GM04503 (cell line): ENCODE measurements around the gene UNC13B.
"Not testable (repeated sequence)": the region's sequence is repeated elsewhere in the genome, so short reads cannot be mapped to it uniquely, and the experiment has no call there.

Experiments used
- DNase-seq: peaks from one replicate; pipeline ENCODE4 v3.0.0-alpha.2; 2012; ENCODE audit warnings: low read depth

Gene UNC13B

DNA sequence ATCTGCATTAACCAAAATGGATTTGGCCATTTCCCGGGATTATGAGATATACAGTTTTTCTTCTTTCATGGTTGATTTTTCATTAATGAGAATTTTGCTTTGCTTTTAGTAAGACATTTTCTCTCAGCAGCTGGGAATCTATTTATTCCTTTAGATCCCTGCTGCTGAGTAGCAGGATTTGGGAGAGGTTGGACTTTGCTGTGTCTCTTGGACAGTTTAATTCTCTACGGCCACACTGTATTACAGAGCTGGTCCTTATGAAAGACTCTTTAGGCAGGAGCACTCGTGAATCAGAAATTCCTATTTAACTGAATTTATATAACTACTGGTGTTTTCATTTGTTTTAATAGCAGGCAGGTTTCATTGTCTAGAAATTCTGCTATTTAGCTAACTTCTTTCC is 1.6 kb downstream of the UNC13B start:
- no peak for DNase-seq

DNA sequence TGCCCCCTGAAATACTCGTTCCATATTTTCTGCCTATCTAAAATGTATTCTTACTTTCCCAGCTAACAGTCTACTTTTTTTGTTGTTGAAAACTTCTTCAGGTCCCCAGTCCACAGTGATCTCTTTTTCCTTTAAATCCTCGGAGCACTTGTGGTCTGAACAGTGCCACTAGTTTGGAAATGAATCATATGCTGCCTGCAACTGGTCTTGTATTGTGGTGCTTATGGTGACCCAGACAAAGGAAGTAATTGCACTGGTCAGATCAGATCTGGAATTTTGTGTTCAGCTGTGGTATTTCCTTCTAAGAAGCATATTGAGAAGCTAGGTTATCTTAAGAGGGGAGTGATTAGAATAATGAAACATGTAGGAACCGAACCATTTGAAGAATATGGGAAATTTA is 2.9 kb downstream of the UNC13B start:
- peak; percentile 27 for DNase-seq

- DNase-seq = not testable (repeated sequence)
These were observed 5.6 kb downstream of the UNC13B start for GRCh38 chr9:35167429-35167828.

GRCh38 chr9:35168963-35169362 is 7.2 kb downstream of the UNC13B start:
- no peak for DNase-seq

GRCh38 chr9:35172878-35173277 is 11.1 kb downstream of the UNC13B start:
- DNase-seq = no peak

- no peak for DNase-seq
These were observed 15.7 kb downstream of the UNC13B start for GRCh38 chr9:35177520-35177919.

DNA sequence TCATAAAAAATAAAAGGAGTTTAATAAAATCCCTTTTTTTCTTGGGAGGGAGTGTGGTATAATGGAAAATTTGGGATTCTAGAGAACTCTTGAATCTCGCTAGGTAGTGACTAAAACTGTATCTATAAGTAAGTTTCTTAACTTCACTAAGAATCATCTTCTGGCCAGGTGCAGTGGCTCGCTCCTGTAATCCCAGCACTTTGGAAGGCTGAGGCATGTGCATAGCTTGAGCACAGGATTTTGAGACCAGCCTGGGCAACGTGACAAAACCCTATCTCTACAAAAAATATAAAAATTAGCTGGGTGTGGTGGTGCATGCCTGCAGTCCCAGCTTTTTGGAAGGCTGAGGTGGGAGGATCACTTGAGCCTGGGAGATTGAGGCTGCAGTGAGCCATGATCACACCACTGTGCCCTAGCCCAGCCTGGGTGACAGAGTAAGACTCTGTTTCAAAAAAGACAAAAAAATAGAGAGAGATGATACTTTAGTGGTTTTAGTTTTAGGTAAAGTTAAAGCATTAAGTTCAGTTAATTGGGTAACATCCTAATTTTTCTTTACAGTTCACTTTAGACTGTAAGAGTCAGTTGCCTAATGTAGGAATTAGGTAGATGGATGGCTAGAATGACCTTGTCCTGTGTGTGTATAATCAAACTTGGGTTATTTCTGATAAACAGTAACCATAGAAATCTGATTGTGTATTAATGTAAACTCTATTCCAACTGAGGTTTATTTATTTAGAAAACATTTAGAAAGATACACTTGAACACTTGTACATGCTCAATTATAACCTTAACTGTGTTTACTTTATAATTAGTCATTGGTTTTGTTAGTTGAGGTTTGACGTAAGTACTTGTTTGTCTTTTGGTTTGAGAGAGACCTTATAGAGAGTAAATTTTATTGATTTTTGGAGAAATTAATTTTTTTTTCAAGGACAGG is 17.8 kb downstream of the UNC13B start:
- DNase-seq = no peak

DNA sequence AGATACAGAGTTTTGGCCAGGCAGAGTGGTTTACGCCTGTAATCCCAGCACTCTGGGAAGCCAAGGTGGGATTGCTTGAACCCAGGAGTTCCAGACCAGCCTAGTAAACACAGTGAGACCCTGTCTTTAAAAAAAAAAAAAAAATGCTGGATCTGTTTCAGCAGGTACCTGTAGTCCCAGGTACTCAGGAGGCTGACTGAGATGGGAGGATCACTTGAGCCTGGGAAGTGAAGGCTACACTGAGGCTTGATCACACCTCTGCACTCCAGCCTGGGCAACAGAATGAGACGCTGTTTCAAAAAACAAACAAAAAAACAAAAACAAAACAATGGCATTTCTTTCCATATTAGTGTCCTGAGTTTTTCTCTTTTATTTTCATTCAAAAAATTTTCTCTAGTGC is 19.0 kb downstream of the UNC13B start:
- no peak for DNase-seq

GRCh38 chr9:35182401-35182800 is 20.6 kb downstream of the UNC13B start:
- not testable (repeated sequence) for DNase-seq

DNA sequence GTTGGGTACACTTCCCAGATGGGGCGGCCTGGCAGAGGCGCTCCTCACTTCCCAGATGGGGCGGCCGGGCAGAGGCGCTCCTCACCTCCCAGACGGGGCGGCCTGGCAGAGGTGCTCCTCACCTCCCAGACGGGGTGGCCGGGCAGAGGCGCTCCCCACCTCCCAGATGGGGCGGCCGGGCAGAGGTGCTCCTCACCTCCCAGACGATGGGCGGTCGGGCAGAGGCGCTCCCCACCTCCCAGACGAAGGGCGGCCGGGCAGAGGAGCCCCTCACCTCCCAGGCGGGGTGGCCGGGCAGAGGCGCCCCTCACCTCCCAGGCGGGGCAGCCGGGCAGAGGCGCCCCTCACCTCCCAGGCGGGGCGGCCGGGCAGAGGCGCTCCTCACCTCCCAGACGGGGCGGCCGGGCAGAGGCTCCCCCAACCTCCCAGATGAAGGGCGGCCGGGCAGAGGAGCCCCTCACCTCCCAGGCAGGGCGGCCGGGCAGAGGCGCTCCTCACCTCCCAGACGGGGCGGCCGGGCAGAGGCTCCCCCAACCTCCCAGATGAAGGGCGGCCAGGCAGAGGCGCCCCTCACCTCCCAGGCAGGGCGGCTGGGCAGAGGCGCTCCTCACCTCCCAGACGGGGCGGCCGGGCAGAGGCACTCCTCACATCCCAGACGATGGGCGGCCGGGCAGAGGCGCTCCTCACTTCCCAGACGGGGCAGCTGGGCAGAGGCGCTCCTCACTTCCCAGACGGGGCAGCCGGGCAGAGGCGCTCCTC is 21.4 kb downstream of the UNC13B start:
- not testable (repeated sequence) for DNase-seq

DNA sequence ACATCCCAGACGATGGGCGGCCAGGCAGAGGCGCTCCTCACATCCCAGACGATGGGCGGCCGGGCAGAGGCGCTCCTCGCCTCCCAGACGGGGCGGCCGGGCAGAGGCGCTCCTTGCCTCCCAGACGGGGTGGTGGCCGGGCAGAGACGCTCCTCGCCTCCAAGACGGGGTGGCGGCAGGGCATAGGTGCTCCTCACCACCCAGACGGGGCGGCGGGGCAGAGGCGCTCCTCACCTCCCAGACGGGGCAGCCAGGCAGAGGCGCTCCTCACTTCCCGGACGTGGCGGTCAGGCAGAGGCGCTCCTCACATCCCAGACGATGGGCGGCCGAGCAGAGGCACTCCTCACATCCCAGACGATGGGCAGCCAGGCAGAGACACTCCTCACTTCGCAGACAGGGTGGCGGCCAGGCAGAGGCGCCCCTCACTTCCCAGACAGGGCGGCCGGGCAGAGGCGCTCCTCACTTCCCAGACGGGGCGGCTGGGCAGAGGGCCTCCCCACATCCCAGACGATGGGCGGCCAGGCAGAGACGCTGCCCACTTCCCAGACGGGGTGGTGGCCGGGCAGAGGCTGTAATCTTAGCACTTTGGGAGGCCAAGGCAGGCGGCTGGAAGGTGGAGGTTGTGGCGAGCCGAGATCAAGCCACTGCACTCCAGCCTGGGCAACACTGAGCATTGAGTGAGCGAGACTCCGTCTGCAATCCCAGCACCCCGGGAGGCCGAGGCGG is 22.1 kb downstream of the UNC13B start:
- not testable (repeated sequence) for DNase-seq

DNA sequence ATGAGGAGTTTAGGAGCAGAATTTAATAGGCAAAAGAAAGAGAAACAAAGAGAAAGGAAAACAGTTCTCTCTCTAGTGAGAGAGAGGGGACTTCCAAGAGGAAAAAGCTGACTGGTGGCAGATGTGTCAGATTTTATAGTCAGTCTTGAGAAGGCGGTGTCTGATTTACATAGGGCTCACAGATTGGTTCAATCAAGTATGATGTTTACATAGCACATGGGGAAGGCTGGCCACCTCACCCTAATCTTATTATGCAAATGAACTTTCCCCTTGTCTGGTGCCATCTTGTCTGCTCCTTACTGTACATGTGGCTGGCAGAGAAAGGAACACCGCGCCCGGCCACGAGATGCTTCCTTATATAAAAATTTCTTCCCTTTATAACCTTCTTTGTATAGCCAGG is 24.7 kb downstream of the UNC13B start:
- no peak for DNase-seq

- no peak for DNase-seq
These were observed 28.4 kb downstream of the UNC13B start for GRCh38 chr9:35190203-35190602.

GRCh38 chr9:35191105-35191504 is 29.3 kb downstream of the UNC13B start:
- no peak for DNase-seq

- no peak for DNase-seq
These were observed 32.0 kb downstream of the UNC13B start for GRCh38 chr9:35193762-35194161.

DNA sequence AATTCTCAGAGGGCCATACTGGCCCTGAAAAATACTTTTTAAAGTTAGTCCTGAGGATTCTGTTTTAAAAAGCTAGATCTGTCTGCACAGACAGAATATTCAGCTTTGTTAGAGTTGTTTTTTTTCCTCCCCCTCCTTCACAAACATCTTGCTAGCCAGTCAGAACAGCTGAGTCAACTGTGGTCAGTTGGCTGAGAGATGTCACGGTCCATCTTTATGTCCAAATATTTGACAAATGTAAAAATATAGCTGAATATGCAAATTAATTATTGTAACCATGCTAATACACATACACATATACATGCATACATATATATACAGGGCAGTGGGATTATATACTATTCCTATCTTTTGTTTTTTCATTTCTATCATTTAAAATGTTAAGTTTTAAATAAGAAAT is 33.9 kb downstream of the UNC13B start:
- DNase-seq = no peak

GRCh38 chr9:35198191-35198590 is 36.4 kb downstream of the UNC13B start:
- DNase-seq = no peak

DNA sequence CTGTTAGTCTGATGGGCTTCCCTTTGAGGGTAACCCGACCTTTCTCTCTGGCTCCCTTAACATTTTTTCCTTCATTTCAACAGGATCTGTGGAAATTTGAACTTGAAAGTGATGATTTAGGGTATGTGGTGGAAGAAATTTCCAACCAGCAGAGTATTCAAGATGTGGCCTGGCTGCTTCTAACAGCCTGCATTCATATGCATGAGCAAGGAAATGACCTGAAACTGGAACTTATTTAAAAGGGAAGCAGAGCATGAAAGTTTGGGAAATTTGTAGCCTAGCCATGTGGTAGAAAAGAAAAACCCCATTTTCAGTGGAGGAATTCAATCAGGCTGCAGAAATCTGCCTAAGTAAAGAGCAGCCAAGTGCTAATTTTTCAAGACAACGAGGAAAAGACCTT is 41.7 kb downstream of the UNC13B start:
- no peak for DNase-seq

- DNase-seq = no peak
These were observed 43.5 kb downstream of the UNC13B start for GRCh38 chr9:35205340-35205739.

DNA sequence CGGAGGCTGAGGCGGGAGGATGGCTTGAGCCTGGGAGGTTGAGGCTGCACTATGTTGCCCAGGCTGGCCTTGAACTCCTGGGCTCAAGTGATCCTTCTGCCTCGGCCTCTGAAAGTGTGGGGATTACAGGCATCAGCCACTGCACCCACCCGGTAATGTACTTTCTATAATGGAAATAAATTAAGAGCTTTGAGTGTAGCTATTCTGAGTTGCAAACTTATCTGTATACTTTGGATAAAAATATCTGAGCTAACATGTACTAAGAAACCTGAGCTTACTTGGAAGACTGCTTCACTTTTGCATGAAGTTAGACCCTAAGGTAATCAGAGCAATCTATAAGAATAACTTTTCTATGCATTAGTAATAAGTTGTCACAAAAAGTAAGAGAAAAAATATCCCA is 50.0 kb downstream of the UNC13B start:
- no peak for DNase-seq

- no peak for DNase-seq
These were observed 59.0 kb downstream of the UNC13B start for GRCh38 chr9:35220659-35221338.

- no peak for DNase-seq
These were observed 63.9 kb downstream of the UNC13B start for GRCh38 chr9:35225677-35226076.
